ENCODE measurements around the gene ZNF467. TPM values are rescaled to one million over a fixed set of nuclear protein-coding genes. Genes with fewer than 3 reads are reported as not detected.

The ZNF467 gene
- total RNA-seq, 2 donors from 2014 or later: 3.3 to 8.4 TPM

DNA sequence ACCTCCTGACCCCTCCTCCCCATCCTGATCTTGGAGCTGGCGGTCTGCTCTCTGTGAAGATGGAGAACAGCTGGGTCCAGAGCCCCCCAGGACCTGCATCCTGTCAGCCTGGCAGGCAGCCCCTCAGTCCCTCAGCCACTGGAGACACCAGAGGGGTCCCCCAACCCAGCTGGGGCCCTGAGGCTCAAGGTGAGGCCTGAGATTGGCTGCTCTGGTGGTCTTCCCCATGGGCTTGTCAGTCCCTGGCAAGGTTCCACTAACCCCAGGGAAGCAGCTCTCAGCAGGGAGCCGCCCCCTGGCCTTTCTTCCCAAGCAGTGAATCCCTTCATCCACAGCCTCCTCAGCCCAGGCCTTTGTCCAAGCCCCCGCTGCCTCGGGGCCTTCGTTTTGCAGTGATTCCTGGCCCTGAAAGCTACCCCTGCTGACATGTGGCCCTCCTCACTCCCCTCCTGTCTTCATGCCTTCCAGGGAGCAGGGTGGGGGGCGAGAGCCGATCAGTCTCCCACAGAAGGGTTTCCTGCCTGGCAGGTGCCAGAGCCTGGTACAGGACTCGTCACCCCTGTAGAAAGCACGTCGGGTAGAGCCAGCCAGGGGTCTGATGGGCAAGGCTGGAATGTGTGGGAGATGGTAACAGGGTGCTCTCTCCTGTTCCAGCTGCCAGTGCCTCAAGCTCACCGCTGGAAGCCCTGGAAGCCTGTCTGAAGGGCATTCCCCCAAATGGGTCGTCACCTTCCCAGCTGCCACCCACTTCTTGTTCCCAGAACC lies 48.5 kb downstream of the ZNF467 start:
- ATAC-seq (no peak), DNase-seq (no peak)
- H3K4me1 Mint-ChIP-seq: peaks cover 2% of the 10 kb centered on the region
- no peak overlapping the region for H3K27ac Mint-ChIP-seq
- H3K36me3 Mint-ChIP-seq (ENCODE audit: low read depth): peaks cover 2% of the 10 kb centered on the region
- H3K9me3 ChIP-seq (ENCODE audit: control insufficient read depth, low read length, poor library complexity, severe bottlenecking): no peaks in the 10 kb centered on the region
- no peak overlapping the region for H3K4me3 Mint-ChIP-seq
- H3K27me3 Mint-ChIP-seq: no peaks in the 10 kb centered on the region

DNA sequence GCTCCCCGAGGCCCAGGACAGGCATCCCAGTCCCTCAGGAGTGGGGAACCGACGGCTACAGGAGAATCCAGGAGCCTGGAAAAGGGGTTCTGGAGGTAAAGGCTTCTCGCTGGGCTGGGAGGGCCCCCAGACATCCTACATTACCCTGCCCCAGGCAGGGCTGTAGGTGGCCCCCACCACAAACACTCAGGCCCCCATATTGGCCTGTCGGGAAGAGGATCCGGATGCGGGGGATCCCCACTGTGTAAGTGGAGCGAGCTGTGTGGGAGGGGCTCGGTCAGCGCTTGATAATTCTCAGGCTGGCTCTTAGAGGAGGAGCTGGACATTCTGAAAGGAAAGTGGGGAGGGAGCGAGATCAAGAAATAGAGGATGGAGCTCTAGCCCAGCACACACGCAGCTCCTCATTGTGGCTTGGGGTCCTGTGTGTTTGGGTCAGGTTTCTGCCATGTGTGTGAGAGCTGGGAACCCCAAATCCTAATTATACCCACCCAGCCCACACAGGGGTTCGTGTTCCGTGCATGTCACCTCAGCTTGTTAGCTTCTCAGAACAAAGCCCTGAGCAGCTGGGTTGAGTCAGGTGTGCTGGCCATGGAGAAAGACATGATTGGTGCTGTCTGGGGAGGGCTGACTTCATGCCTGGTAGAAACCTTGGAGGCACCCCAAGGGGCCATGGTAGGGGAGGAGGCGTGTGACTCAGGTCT lies 49.4 kb downstream of the ZNF467 start:
- H3K27ac Mint-ChIP-seq: no peak overlapping the region
- H3K36me3 Mint-ChIP-seq (ENCODE audit: low read depth): peaks cover 2% of the 10 kb centered on the region
- peak in 1 of 3 donors; percentile 1 for DNase-seq
- H3K27me3 Mint-ChIP-seq: no peaks in the 10 kb centered on the region
- H3K9me3 ChIP-seq (ENCODE audit: control insufficient read depth, low read length, poor library complexity, severe bottlenecking): no peaks in the 10 kb centered on the region
- H3K4me1 Mint-ChIP-seq: peaks cover 7% of the 10 kb centered on the region
- no peak overlapping the region for H3K4me3 Mint-ChIP-seq
- no peak for ATAC-seq

DNA sequence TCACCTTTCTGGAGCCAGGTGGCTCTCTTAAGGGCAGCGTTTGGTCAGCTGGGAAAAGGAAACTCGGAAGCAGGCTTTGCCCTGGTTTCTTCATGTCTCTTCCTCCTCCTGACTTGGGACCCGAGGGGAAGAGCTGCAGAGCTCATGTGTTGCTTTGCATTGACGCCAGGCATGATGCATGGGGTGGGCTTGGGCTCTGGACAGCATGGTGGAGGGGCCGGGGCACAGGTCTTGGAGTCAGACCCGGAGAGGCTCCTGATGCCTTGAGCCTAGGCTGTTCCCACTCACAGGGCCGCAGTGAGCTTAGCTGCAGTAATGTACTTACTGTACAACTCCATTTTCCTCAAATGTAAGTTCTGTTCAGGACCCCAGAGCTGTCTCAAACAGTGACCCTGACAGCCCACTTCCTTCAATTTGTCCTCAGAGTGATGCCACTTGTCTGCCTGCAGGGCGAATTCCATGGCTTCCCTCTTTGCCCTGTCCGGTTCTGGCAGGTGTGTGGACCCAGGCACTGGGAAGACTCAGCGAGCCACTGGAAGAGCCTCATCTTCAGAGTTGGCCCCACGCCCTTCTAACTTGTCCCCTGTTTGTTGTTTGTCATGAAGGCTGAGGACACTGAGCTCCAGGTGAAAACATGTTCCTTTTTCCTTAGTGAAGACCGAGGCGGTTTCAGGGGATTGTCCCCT lies 50.2 kb downstream of the ZNF467 start:
- peaks cover 7% of the 10 kb centered on the region for H3K4me1 Mint-ChIP-seq
- H3K27ac Mint-ChIP-seq: no peak overlapping the region
- no peak overlapping the region for H3K4me3 Mint-ChIP-seq
- ATAC-seq: no peak
- H3K36me3 Mint-ChIP-seq (ENCODE audit: low read depth): peaks cover 2% of the 10 kb centered on the region
- H3K27me3 Mint-ChIP-seq: no peaks in the 10 kb centered on the region
- no peaks in the 10 kb centered on the region for H3K9me3 ChIP-seq (ENCODE audit: control insufficient read depth, low read length, poor library complexity, severe bottlenecking)
- DNase-seq: peak in 1 of 3 donors; percentile 1

DNA sequence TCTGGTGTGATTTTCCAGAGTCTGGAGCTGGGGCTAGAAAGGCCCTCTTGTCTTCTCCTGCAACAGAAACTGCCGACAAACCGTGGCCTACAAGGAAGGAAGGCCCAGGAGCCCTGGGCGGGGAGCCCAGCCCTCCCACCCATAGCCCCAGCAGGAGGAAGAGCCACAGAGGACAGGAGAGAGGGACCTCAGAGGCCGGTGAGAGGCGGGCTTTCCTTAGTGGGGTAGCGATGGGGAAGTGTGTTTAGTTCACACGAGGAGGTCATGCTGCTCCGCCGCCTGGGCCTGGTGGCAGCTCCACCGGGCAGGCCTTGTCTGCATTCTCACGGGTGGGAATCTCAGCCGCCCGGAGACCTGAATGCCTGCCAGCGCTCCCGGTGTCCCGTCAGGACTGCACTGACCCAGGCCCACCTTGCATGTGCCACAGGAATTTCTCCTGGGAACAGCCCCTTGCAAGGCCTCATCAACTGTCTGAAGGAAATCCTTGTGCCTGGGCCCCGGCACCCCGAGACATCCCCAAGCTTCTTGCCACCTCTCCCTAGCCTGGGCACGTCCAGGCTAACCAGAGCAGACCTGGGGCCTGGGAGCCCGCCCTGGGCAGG lies 50.9 kb downstream of the ZNF467 start:
- Mint-ChIP-seq H3K36me3 (ENCODE audit: low read depth) (peaks cover 2% of the 10 kb centered on the region), H3K27me3 (no peaks in the 10 kb centered on the region), H3K4me3 (peak overlapping the region; percentile 12), H3K4me1 (peaks cover 7% of the 10 kb centered on the region), H3K27ac (no peak overlapping the region)
- DNase-seq: no peak
- no peak for ATAC-seq
- H3K9me3 ChIP-seq (ENCODE audit: control insufficient read depth, low read length, poor library complexity, severe bottlenecking): no peaks in the 10 kb centered on the region

DNA sequence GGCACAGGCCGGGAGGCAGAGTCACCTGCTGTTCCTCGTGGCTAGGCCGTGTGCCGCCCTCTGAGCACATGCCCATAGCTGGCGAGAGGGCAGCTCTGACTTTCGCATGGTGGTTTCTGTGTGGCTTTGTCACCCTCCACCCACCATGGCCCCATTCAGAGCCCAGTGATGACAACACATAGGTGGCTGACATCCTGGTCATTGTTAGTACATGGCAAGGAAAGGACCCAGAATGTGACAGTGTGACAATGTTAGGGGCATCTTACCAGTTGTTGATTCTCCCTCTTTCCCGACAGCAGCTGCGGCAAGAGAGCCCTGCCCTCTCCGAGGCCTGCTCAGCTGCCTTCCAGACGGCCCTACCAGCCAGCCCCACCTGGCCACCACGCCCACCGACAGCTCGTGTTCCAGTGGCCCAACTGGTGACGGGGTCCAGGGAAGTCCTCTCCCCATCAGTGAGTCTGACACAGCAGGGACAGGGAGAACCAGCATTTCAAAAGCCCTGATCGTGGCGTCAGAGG lies 52.2 kb downstream of the ZNF467 start:
- ATAC-seq: no peak
- peaks cover 15% of the 10 kb centered on the region for H3K4me1 Mint-ChIP-seq
- no peak for DNase-seq
- H3K9me3 ChIP-seq (ENCODE audit: control insufficient read depth, low read length, poor library complexity, severe bottlenecking): no peaks in the 10 kb centered on the region
- H3K27ac Mint-ChIP-seq: no peak overlapping the region
- H3K36me3 Mint-ChIP-seq (ENCODE audit: low read depth): peaks cover 2% of the 10 kb centered on the region
- no peak overlapping the region for H3K4me3 Mint-ChIP-seq
- no peaks in the 10 kb centered on the region for H3K27me3 Mint-ChIP-seq

DNA sequence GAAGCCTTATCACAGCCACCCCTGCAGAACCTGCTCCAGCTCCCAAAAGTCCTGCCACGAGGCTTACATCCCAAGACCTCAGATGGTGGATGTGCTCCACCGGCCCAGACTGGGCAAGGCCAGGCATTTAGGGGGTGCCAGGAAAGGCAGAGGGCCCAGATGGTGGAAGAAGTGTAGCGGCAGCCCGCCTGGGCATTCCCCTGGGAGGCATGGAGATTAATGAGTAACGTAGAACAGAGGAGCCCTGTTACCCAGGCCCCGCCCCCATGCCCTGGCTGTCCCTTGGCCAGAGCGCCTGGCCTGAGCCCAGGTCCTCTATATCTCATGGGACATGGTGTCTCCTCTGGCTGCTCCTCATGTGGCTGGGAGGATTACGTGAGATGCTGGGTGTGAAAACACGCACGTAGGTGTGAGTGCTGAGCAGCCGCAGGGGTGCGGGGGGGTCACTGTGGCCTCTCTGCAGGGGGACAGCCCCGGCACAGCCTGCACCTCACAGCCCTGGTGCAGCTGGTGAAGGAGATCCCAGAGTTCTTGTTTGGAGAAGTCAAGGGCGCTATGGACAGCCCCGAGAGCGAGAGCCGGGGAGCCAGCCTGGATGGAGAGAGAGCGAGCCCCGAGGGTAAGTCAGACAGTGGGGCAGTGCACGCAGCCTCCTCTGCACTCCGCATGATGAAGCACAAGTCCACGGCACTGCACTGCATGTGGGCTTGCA lies 52.9 kb downstream of the ZNF467 start:
- Mint-ChIP-seq H3K27ac (no peak overlapping the region), H3K4me3 (no peak overlapping the region), H3K4me1 (peaks cover 21% of the 10 kb centered on the region), H3K27me3 (no peaks in the 10 kb centered on the region), H3K36me3 (ENCODE audit: low read depth) (peaks cover under 1% of the 10 kb centered on the region)
- ATAC-seq: no peak
- DNase-seq: no peak
- no peaks in the 10 kb centered on the region for H3K9me3 ChIP-seq (ENCODE audit: control insufficient read depth, low read length, poor library complexity, severe bottlenecking)

DNA sequence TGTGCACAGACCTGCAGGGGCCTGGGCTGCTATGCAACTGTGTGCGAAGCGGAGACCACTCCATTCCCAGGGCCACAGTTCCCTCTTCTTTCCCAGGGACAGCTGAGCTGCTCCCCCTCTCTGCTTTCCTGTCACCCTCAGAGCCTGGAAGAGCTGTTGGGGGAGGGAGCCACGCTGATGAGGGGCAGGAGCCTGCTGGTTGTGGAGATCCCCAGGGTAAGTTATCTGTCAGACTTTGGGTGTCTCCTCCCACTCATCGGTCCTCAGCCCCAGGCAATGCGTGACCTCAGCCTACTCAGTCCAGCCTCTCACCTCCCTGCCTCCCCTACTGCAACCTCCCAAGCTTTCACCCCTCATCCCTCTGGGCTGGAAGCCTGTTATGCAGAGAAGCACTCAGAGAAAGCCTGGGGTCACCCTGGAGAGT lies 53.5 kb downstream of the ZNF467 start:
- ATAC-seq (no peak), DNase-seq (no peak)
- no peak overlapping the region for H3K27ac Mint-ChIP-seq
- no peaks in the 10 kb centered on the region for H3K27me3 Mint-ChIP-seq
- no peak overlapping the region for H3K4me3 Mint-ChIP-seq
- peaks cover 26% of the 10 kb centered on the region for H3K4me1 Mint-ChIP-seq
- H3K9me3 ChIP-seq (ENCODE audit: control insufficient read depth, low read length, poor library complexity, severe bottlenecking): no peaks in the 10 kb centered on the region
- no peaks in the 10 kb centered on the region for H3K36me3 Mint-ChIP-seq (ENCODE audit: low read depth)

DNA sequence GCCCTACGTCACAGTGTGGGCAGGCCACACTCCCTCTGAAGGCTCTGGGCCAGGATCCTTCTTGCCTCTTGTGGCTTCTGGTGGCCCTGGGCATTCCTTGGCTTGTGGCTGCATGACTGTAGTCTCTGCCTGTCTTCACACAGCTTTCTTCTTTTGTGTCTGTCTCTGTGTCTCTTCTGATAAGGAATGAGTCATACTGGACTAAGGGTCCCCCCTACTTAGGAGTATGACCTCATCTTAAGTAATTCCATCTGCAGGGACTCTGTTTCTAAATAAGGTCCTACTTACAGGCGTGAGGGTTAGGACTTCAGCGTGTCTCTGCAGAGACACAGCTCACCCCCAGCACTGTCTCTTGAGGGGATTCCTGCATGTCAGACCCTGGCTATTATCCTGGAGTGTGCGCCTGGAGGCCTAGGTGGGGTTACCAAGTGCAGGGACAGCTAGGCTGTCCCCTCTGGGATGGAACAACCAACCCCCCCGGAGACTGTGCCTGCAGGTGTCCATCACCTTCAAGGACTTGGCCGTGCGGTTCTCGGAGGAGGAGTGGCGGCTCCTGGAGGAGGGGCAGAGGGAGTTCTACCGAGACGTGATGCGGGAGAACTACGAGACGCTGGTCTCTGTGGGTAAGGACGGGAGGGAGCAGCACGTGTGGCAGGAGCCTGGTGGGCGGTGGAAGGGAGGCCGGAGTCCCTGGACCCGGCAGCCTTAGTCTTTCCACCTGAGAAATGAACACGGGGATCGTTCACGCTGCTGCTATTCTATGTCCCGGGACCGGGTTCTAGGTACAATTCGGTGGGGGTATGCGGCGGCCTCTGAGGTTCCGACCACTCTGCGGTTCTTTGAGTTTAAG lies 54.1 kb downstream of the ZNF467 start:
- DNase-seq (no peak), ATAC-seq (no peak)
- H3K9me3 ChIP-seq (ENCODE audit: control insufficient read depth, low read length, poor library complexity, severe bottlenecking): no peaks in the 10 kb centered on the region
- Mint-ChIP-seq H3K36me3 (ENCODE audit: low read depth) (no peaks in the 10 kb centered on the region), H3K4me1 (peaks cover 26% of the 10 kb centered on the region), H3K27ac (no peak overlapping the region), H3K4me3 (no peak overlapping the region), H3K27me3 (no peaks in the 10 kb centered on the region)

DNA sequence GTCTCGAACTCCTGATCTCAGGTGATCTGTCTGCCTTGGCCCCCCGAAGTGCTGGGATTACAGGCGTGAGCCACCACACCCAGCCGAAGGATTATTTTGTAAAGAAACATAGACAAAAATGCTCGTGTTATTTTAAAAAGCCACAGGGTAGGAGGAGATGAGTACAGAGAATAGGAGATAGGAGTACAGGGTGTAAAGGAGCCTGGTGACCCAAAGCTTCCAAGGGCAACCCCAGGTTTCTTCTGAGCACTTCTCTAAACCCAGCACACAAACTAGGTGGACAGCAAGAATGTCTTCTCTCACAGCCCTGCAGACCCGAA lies 54.7 kb downstream of the ZNF467 start:
- DNase-seq (no peak), ATAC-seq (no peak)
- Mint-ChIP-seq H3K27ac (no peak overlapping the region), H3K4me3 (no peak overlapping the region), H3K36me3 (ENCODE audit: low read depth) (no peaks in the 10 kb centered on the region), H3K4me1 (peaks cover 26% of the 10 kb centered on the region), H3K27me3 (no peaks in the 10 kb centered on the region)
- H3K9me3 ChIP-seq (ENCODE audit: control insufficient read depth, low read length, poor library complexity, severe bottlenecking): no peaks in the 10 kb centered on the region

DNA sequence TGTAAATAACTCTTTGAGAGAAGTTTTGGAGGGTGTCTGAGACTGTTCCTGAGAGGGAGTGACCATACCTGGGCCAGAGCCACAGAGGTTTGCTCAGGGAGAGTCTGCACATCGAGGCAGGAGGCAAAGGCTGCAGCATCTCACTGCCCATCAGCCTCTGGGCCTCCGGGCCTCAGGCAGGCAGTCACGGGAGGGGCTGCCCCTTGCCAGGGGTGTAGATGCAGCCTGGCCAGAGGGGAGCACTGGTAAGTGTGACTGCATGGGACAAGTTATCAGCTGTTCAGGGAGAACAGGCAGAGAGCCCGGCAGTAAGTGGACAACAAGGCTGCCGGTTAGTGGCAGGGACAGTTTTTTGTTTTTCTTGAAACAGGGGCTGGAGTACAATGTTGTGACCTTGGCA lies 55.9 kb downstream of the ZNF467 start:
- H3K36me3 Mint-ChIP-seq (ENCODE audit: low read depth): no peaks in the 10 kb centered on the region
- ATAC-seq: no peak
- no peak for DNase-seq
- H3K4me3 Mint-ChIP-seq: peak overlapping the region; percentile 31
- peak overlapping the region; percentile 39 for H3K27ac Mint-ChIP-seq
- no peaks in the 10 kb centered on the region for H3K27me3 Mint-ChIP-seq
- no peaks in the 10 kb centered on the region for H3K9me3 ChIP-seq (ENCODE audit: control insufficient read depth, low read length, poor library complexity, severe bottlenecking)
- peaks cover 26% of the 10 kb centered on the region for H3K4me1 Mint-ChIP-seq

DNA sequence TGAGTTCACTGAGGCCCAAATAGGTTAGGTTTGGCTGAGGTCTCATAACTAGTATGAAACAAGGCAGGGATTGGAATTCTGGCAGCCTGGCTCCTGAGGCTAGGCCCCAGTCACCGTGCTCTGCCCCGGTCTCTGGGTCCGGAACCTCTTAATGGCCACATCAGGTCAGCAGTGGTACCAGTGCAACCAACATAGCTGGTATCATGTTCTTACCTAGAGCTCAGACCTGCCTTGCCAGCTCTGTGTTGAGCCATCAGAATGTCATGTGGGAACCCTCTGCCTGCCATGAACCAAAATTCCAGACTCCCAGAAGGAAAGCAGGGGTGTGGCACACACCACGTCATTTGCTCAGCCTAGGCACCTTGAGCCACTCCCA lies 56.5 kb downstream of the ZNF467 start:
- H3K36me3 Mint-ChIP-seq (ENCODE audit: low read depth): no peaks in the 10 kb centered on the region
- H3K27ac Mint-ChIP-seq: peak overlapping the region; percentile 39
- no peaks in the 10 kb centered on the region for H3K9me3 ChIP-seq (ENCODE audit: control insufficient read depth, low read length, poor library complexity, severe bottlenecking)
- no peak for DNase-seq
- H3K4me3 Mint-ChIP-seq: no peak overlapping the region
- peaks cover 26% of the 10 kb centered on the region for H3K4me1 Mint-ChIP-seq
- H3K27me3 Mint-ChIP-seq: no peaks in the 10 kb centered on the region
- ATAC-seq: no peak
